ENCODE data around the gene INPP5B. TPM values are rescaled to one million over a fixed set of nuclear protein-coding genes. Genes with fewer than 3 reads are reported as not detected.

INPP5B gene
- total and polyA plus RNA-seq, 8 donors: 7.5 to 16.1 (median 12.3) TPM

DNA sequence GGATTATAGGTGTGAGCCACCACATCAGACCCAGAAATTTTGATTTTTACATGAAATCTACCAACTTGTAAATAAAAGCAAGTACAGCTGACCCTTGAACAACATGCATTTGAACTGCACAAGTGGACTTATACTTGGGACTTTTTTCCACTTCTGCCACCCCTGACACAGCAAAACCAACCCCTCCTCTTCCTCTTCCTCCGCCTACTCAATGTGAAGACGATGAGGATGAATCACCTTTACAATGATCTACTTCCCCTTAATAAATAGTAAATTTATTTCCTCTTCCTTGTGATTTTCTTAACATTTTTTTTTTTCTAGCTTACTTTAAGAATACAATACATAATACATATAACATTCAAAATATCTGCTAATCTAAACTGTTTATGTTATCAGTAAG, 121.3 kb downstream of the INPP5B start:
- Histone ChIP-seq H3K9me3 (no peaks in the 10 kb centered on the region), H3K4me3 (no peak overlapping the region), H3K27ac (no peak overlapping the region), H3K4me1 (no peaks in the 10 kb centered on the region), H3K36me3 (peaks cover 0 to 25% (median 0%) of the 10 kb centered on the region in 3 donors), H3K27me3 (no peaks in the 10 kb centered on the region)
- ATAC-seq (no peak), DNase-seq (no peak), FAIRE-seq (no peak)
- intact Hi-C loops (cut with DNase I): no loop called here
- WGBS, 2 donors: 83 to 91% methylated on average over 2 of the region's 2 CpGs
- TF ChIP-seq, protein P1, sequence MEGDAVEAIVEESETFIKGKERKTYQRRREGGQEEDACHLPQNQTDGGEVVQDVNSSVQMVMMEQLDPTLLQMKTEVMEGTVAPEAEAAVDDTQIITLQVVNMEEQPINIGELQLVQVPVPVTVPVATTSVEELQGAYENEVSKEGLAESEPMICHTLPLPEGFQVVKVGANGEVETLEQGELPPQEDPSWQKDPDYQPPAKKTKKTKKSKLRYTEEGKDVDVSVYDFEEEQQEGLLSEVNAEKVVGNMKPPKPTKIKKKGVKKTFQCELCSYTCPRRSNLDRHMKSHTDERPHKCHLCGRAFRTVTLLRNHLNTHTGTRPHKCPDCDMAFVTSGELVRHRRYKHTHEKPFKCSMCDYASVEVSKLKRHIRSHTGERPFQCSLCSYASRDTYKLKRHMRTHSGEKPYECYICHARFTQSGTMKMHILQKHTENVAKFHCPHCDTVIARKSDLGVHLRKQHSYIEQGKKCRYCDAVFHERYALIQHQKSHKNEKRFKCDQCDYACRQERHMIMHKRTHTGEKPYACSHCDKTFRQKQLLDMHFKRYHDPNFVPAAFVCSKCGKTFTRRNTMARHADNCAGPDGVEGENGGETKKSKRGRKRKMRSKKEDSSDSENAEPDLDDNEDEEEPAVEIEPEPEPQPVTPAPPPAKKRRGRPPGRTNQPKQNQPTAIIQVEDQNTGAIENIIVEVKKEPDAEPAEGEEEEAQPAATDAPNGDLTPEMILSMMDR (IDR thresholded peaks at IDR 0.05): no peak

DNA sequence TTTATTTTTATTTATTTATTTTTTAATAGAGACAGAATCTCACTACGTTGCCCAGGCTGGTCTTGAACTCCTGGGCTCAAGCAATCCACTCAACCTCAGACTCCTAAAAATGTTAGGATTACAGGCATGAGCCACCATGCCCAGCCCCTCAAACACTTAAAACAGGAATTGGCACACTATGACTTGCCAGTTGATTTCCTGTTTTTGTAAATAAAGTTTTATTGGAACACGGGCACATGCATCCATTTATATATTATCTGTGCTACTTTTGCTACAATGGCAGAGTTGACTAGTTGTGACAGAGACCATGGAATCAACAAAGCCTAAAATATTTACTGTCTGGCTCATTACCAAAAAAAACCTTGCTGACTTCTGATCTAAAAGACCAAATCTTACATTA, 122.9 kb downstream of the INPP5B start:
- no peak overlapping the region for H3K27ac ChIP-seq
- H3K4me3 ChIP-seq: no peak overlapping the region
- no peaks in the 10 kb centered on the region for H3K27me3 ChIP-seq
- 91 to 98% methylated on average over 2 of the region's 2 CpGs for WGBS, 2 donors
- DNase-seq: no peak
- intact Hi-C loops (cut with DNase I): no loop called here
- H3K9me3 ChIP-seq: no peaks in the 10 kb centered on the region
- TF ChIP-seq, protein P1 (IDR thresholded peaks at IDR 0.05): no peak
- peaks cover 0 to 29% (median 0%) of the 10 kb centered on the region in 3 donors for H3K36me3 ChIP-seq
- H3K4me1 ChIP-seq: no peaks in the 10 kb centered on the region
- no peak for ATAC-seq
- no peak for FAIRE-seq

DNA sequence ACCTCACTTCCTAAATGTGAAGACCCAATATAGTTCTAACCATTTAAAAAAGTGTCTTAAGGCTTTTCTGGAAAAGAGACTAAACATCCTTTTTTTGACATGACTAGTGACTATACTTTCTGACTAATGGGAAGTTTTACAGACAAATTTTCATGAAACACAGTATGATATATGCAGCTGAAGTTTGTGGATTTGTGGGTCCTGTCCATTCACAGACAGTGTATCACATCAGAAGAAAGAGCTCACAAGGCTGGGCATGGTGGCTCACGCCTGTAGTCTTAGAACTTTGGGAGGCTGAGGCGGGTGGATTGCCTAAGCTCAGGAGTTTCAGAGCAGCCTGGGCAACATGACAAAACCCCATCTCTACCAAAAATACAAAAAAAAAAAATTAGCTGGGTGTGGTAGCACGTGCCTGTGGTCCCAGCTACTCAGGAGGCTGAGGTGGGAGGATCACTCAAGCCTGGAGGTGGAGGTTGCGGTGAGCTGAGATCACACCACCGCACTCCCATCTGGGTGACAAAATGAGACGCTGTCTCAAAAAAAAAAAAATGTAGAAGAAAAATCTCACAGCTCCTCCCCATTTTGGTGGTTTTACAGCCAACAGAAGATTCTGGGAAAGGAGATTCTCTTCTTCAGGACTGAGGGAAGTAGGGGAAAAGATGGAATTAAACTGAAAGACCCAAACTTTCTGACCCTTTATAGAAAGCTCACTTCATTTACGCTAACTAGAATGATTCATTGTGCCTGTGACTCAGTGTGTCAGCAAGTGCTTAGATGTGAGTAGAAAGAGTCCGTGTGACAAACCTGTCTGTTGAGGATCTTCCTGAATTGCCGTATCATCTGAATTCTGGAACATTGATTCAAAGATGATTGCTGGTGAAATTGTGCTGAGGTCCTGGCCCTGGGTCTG, 123.7 kb downstream of the INPP5B start:
- FAIRE-seq (no peak), DNase-seq (no peak), ATAC-seq (no peak)
- peaks cover 0 to 29% (median 0%) of the 10 kb centered on the region in 3 donors for H3K36me3 ChIP-seq
- 91 to 93% methylated on average over 9 of the region's 9 CpGs for WGBS, 2 donors
- H3K4me1 ChIP-seq: no peaks in the 10 kb centered on the region
- TF ChIP-seq, protein P1 (IDR thresholded peaks at IDR 0.05): no peak
- intact Hi-C loops (cut with DNase I): no loop called here
- no peak overlapping the region for H3K27ac ChIP-seq
- H3K4me3 ChIP-seq: no peak overlapping the region
- H3K27me3 ChIP-seq: no peaks in the 10 kb centered on the region
- no peaks in the 10 kb centered on the region for H3K9me3 ChIP-seq

DNA sequence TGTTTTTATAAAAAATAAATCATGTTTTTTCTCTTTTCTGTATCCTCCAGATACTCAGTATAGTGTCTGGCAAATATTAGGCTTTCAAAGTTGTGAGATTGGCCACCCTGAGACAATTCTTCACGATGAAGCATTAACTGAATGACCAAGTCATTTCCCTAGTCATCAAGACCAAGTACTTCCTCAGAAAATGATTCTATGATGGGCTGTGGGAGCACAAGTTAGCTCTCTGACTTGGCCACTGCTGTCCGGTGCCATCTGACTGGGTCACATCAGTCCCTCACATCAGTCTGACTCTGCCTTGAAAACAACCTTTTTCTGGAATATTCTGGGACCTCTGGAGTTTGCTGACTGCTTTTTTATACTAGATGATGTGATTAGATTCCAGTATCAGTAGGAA, 125.4 kb downstream of the INPP5B start:
- peaks cover 0 to 29% (median 0%) of the 10 kb centered on the region in 3 donors for H3K36me3 ChIP-seq
- ATAC-seq (no peak), FAIRE-seq (no peak), DNase-seq (no peak)
- no peaks in the 10 kb centered on the region for H3K4me1 ChIP-seq
- no peaks in the 10 kb centered on the region for H3K27me3 ChIP-seq
- TF ChIP-seq, protein P1 (IDR thresholded peaks at IDR 0.05): no peak
- no peak overlapping the region for H3K27ac ChIP-seq
- H3K9me3 ChIP-seq: no peaks in the 10 kb centered on the region
- intact Hi-C loops (cut with DNase I): no loop called here
- no peak overlapping the region for H3K4me3 ChIP-seq
- WGBS, 2 donors: 85 to 93% methylated on average over 2 of the region's 2 CpGs

DNA sequence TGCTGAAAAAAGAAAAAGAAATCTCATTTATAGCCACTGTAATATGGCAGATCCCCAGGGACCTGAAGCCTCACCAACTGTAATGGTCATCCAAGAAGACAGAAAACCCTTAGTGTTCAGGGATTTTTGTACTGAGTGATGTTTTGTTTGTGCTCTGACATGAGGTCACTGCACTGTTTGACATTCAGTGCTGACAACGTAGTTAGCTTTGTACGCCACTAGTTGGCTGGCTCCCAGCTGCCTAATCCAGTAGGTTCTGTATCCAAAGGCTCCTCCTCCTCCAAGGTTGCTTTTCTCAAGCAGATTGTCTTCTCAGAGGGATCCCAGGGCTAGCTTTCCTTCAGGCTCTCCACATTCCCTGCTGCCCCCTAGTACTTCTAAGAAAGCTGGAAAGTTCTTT, 129.4 kb downstream of the INPP5B start:
- Histone ChIP-seq H3K9me3 (no peaks in the 10 kb centered on the region), H3K36me3 (peaks cover 0 to 18% (median 0%) of the 10 kb centered on the region in 3 donors), H3K4me1 (no peaks in the 10 kb centered on the region), H3K27ac (peak overlapping the region in 1 of 4 donors; percentile 47), H3K4me3 (no peak overlapping the region), H3K27me3 (no peaks in the 10 kb centered on the region)
- TF ChIP-seq, protein P1 (IDR thresholded peaks at IDR 0.05): no peak
- WGBS, 2 donors: 11 to 12% methylated on average over 2 of the region's 2 CpGs
- intact Hi-C loops (cut with DNase I): no loop called here
- FAIRE-seq (no peak), DNase-seq (peak in 4 of 6 donors; percentile 41 to 79 (median 65)), ATAC-seq (peak; percentile 75 to 92 (median 82))
